Measurements from ENCODE around the gene CTNND2. TPM values are rescaled to one million over a fixed set of nuclear protein-coding genes. Genes with fewer than 3 reads are reported as not detected.

Gene CTNND2
- total RNA-seq, 2 donors from 2014 or later, result 0.82 to 0.95 TPM

DNA sequence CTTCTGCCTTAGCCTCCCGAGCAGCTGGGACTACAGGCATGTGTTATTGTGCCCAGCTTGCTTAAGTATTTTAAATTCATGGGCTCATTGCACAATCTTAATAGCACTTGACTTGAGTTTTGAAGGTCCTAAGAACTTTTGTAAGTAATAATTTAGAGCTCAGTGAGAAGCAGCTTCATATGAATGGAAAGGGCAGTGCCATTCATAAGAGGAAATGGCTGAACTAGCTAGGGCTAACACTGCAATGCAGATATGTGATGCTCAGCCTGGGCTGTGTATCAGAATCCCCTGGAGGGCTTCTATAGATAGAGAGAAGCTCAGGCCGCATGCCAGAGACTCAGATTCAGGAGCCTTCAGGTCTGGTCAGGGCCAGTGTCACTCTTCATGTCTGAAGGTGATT is 847.7 kb downstream of the CTNND2 start:
- DNase-seq, result no peak
- no peak for ATAC-seq
- intact Hi-C loops (cut with DNase I, micrococcal nuclease), result no loop called here

DNA sequence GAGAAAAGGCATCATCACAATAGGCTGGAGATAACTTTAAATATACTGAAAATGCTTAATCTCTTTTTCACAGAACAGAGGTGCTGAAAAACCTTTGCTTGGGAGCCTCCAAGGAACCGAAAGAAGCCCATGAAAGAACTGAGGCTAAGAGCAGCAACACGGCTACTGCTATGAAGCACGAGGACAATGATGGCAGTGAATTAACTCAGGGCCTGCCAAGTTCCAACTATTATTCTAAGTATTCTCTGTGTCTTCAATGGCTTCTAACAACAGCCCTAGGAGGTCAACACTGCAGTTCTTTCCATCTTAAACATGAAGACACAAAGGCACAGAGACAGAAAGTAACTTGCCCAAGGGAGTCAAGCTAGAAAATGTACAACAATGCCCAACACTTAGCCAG is 850.2 kb downstream of the CTNND2 start:
- intact Hi-C loops (cut with DNase I, micrococcal nuclease), result no loop called here
- ATAC-seq, result no peak
- no peak for DNase-seq

DNA sequence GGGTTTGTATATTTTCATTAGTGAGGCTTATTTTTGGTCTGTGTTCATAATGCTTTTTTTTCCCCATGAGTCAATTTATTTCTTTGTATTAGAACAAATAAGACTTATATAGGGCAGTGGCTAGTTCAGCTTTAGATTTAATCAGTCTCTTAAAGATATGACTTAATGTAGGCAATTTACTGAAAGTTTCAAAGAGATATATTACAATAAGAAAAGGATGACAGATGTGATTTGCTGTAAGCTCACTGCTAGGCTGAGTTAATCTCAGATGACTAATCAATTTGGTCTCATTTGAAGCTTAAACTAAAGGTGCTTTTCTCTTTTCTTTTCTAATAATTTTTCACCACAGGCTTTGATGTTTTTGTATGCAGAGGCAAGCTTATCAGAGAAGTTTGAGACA is 851.4 kb downstream of the CTNND2 start:
- DNase-seq, result no peak

DNA sequence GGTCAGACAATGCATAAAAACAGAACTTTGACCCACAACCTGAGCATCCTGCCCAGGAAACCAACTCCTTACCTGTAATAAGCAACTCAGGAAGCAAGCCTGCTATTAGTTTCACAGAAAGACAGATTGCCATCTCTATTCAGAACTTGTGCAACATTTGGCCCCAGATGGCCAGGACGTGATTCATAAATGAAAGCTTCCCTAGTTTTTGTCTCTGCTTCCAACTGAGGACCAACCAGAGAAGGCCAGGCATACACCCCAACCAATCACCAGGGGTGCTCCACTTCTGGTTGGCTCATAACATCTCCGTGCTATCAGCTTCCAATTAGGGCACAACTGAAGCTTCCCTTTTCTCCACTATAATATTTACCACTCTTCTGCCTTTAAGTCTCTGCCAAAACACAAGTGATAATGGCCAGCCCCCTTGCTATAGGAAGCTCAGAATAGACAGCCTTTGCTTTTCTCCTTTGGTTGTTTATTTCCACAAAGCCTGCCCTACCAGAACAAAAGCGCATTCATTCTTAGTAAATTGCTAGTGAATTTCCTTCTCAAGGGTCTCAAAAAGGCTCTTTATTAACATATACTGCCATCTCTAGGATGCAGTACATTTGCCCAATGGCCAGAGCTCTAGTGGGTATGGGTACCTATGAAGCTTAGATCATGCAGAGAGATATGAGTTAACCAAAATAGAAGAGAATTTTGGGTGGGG is 853.5 kb downstream of the CTNND2 start:
- no peak for ATAC-seq
- intact Hi-C loops (cut with DNase I, micrococcal nuclease), result no loop called here
- DNase-seq, result no peak

More for the DNA sequence above, 851.4 kb downstream of the CTNND2 start:
- intact Hi-C loops (cut with DNase I, micrococcal nuclease), result no loop called here
- no peak for ATAC-seq

DNA sequence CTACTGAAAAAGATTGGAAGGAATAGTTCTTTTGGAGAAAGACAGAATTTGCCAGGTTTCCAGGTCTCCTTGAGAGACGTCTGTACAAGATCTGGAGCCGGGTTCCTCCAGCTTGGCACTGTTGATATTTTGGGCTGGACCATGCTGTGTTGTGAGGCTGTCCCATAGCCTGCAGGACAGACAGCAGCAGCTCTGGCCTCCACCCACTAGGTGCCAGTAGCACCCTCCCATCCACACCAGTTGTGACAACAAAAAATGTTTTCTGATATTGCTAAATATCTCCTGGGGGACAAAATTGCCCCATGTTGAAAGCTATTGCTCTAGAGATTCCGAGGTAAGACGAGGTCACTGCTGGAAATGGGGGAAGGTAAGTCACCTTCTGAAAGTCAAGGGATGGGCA is 855.5 kb downstream of the CTNND2 start:
- no peak for ATAC-seq
- no peak for DNase-seq
- intact Hi-C loops (cut with DNase I, micrococcal nuclease), result no loop called here

DNA sequence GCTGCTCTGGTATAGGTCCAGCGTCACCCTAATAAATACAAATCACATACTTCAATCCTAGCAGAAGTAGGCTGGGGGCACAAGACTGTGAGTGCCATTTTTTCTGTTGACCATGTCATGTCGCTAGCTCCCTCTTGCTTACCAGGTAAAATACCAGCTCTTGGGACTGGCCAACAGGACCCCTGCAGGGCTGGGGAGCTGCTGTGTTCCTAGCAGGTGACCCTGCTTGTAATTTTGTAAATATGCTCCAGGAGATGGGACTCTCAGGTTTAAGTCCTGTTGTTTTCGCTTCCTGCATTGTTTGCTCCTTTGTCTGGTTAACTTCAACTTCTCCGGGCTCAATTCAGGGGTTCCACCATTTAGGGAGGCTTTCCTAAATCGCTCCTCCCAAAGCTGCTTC is 856.6 kb downstream of the CTNND2 start:
- ATAC-seq (no peak), DNase-seq (no peak)
- intact Hi-C loops (cut with DNase I, micrococcal nuclease), result no loop called here

DNA sequence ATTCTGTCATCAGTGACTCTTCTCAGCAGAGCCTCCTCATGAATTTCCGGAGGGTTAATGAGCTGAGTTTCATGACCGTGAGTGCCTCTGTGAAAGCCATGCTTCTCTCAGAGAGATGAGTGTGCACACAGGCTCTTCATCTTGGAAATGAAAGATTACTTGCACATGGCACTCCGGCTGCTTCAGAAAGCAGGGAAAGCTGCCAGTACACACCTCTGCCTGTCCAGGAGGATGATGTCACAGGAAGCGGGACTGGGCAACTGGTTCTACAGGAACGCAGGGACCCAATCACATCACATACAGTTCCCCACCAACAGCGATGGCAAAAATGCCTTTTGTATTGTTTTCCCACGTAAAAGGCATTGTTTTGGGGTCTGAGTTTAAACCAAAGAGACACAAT is 857.2 kb downstream of the CTNND2 start:
- DNase-seq, result no peak
- no peak for ATAC-seq
- intact Hi-C loops (cut with DNase I, micrococcal nuclease), result no loop called here

DNA sequence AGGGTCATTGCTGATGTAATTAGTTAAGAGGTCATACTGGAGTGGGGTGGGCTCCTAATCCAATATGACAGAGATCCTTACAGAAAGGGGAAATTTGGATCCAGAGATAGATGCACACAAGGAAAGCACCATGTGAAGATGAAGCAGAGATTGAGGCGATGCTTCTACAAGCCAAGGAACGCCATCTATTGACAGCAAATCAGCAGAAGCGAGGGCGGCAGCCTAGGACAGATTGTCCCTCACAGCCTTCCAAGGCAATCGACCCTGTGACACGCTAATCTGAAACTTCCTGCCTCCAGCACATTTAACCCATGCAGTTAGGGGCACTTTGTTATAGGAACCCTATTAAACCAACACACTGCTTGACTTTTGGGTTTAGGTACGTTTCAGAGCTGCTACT is 858.1 kb downstream of the CTNND2 start:
- intact Hi-C loops (cut with DNase I, micrococcal nuclease), result no loop called here
- DNase-seq, result no peak
- ATAC-seq, result no peak

DNA sequence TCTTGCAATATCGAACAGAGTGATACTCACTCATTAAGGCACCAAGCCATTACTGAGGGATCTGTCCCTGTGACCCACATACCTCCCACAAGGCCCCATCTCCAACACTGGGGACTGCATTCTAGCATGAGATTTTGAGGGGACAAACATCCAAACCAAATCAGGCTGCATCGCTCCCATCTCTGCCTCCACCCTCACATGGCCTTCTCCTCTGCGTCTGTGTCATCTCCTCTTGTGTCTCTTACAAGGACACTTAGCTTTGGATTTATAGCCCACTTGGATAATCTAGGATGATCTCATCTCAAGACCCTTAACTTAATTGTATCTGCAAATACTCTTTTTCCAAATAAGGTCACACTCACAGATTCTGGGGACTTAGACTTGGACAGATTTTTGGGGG is 858.8 kb downstream of the CTNND2 start:
- ATAC-seq, result no peak
- intact Hi-C loops (cut with DNase I, micrococcal nuclease), result no loop called here
- no peak for DNase-seq

DNA sequence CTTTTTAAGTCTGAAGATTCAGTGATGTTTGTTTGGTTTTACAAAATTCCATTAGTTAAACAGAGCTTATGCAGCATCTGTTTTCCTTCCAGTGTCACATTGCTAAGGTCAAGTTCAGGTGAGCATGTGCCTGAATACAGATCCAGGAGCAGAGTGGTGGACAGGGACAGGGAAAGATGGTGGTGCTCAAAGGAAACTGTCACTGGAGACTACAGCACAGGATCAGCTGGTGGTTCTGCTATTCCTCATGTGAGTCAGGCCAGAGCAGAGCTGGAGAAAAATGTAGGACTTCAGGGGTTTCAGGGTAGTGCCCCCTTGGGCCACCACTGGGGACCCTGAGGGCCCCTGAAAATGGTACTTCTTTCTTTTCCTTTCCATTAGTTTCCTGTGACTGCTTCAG is 859.7 kb downstream of the CTNND2 start:
- ATAC-seq, result no peak
- DNase-seq, result no peak
- intact Hi-C loops (cut with DNase I, micrococcal nuclease), result no loop called here

DNA sequence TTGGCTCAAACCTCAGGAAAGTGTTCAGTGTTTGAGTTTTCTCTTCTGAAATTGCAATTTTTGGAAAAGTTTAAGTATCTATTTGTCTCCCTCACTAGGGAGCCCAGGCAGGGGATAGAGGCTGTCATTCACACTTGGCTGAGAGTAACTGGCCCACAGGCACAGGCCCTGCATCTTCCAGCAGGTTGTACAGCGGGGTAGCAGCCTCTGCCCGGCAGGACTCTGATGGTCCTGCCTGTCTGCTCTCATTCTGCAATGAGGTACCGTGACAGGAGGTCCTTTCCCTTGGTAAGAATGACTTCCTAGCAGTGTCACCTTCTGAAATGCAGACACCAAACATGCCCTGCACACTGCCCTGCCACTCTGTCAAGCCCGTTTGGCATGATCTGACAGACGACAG is 860.4 kb downstream of the CTNND2 start:
- intact Hi-C loops (cut with DNase I, micrococcal nuclease), result no loop called here
- no peak for ATAC-seq

DNA sequence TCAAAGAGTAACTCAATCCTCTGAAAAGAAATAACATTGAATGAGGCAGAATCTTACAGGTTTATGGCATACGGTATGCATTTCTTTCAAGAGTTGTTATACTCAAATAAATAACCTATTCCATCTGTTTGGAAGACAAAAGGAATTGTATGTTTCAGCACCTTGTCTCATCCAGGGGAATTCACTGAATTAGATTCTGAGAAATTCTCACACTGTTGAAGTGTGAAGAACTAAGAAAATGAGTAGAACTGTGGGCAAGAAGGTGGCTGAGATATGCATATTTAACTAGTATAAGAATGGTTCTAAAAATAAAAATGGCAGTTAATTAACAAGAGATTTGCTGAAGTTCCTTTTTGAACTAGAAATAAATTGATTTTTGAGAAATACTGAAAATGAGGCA is 863.9 kb downstream of the CTNND2 start:
- no peak for ATAC-seq
- DNase-seq, result no peak
- intact Hi-C loops (cut with DNase I, micrococcal nuclease), result no loop called here

More for the DNA sequence above, 860.4 kb downstream of the CTNND2 start:
- DNase-seq, result no peak

DNA sequence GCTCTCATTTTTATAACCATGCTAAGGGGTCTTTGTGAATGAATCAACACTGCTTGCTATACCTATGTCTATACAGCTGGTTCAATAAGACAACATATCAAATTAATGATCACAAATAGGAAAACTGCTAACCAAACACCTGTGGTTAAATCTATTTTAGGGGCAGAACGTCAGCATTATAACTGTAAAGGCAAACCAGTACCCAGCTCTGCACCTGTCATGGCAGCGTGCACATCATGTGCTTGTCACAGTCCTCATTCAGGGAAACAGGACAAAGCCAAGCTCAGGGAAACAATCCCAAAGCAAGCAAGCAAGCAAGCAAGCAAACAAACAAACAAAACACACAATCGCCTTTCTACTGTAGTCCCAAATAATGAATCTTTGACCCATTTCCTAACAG is 865.5 kb downstream of the CTNND2 start:
- intact Hi-C loops (cut with DNase I, micrococcal nuclease), result no loop called here
- no peak for DNase-seq
- no peak for ATAC-seq

DNA sequence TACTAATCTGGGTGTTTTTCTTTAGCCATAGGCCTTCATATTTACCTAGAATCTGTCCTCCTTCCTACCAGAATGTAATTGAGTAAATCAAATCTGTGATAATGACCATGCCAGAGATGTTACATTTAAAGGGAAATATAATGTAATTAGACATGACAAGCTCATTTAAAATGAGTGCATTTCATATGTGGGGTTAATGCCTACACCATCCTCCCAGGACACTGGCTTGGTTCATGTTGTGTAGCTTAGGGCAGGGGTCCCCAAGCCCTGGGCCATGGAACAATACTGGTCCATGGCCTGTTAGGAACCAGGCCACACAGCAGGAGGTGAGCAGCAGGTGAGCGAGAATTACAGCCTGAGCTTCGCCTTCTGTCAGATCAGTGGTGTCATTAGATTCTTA is 866.3 kb downstream of the CTNND2 start:
- DNase-seq (no peak), ATAC-seq (no peak)
- intact Hi-C loops (cut with DNase I, micrococcal nuclease), result no loop called here

DNA sequence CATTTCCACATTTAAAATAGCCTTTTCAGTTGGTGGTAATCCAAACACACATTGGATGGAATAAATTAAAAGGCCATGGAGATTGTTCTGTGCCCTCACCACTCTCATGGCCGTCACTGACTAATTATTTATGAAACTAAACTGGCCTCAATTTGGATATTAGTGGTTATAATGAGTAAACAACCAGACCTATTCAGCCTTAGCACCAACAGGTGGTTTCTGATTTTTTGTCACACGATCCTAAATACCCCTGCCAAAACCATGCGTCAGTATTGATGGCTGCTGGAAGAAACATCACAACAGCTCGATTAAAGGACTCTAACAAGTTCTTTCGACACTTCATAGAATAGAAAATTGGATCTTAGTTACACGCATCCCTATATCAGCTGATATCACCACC is 867.2 kb downstream of the CTNND2 start:
- intact Hi-C loops (cut with DNase I, micrococcal nuclease), result no loop called here
- no peak for ATAC-seq
- no peak for DNase-seq

DNA sequence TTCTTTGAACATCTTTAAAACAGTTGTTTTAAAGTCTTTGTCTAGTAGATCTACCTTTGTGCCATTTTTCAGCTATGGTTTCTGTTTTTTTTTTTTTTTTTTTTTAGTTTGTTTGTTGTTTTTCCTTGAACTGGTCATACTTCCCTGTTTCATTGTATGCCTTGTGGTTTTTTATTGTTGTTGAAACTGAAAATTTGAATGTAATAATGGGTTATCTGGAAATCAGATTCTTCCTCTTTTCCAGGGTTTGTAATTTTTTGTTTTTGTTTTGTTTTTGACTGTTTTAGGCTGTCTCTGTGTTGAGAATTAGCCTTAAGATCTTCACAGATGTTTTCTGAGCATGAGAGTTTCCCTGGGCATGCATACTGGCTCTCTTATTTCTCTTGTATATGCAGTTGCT is 873.6 kb downstream of the CTNND2 start:
- intact Hi-C loops (cut with DNase I, micrococcal nuclease), result no loop called here

DNA sequence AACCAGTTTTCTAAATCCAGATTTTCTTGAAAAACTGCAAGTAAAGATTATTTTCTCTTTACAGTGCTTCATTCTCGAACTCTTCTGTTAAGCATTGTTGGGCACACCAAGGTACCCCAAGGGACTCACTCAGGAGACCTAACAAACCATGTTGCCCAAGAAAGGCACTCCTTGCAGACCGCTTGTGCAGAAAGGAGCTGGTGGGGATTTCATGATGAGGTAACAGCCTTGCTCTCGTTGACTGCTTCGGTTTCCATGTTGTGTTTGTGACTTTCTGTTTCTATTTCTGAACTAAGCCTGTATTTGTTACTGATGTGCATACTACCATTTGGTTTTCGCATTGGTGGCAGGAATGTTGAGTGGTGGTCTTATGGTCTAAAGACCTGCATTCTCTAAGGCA is 876.6 kb downstream of the CTNND2 start:
- intact Hi-C loops (cut with DNase I, micrococcal nuclease), result no loop called here
- no peak for DNase-seq
- ATAC-seq, result no peak

More for the DNA sequence above, 873.6 kb downstream of the CTNND2 start:
- DNase-seq (no peak), ATAC-seq (no peak)

DNA sequence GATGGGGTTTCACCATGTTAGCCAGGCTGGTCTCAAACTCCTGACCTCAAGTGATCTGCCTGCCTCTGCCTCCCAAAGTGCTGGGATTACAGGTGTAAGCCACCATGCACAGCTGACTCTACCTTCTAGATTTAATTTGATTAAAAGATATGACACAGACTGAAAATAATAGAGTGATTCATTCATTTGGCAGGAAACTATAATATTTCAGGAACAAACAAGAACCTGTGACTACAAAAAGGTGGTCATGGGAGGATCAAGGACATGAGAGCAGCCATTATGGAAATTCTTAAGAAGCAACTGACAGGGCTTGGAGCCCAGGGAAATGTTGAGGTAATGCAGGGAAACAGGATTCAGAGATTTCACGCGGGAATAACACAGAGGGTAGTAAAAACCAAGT is 877.7 kb downstream of the CTNND2 start:
- ATAC-seq (no peak), DNase-seq (no peak)
- intact Hi-C loops (cut with DNase I, micrococcal nuclease), result no loop called here

DNA sequence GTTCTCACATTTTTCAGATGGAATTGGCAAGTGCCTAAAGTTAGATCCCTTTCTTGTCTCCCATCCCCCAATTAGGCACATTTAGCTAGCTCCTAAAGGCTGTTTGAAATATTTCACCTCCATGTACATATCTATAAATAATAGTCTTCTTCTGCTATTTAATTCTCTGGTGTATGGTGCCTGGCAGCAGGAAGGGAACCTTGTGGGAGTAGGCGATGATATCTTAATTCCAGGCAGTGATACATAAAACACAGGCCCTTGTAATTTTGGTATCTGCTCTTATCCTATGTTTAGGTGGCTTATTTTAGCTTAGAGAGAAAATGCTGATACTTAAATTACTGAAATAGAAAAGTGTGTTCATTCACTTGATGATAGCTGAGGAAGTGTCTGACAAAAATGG is 880.3 kb downstream of the CTNND2 start:
- DNase-seq, result no peak
- intact Hi-C loops (cut with DNase I, micrococcal nuclease), result no loop called here
- no peak for ATAC-seq

DNA sequence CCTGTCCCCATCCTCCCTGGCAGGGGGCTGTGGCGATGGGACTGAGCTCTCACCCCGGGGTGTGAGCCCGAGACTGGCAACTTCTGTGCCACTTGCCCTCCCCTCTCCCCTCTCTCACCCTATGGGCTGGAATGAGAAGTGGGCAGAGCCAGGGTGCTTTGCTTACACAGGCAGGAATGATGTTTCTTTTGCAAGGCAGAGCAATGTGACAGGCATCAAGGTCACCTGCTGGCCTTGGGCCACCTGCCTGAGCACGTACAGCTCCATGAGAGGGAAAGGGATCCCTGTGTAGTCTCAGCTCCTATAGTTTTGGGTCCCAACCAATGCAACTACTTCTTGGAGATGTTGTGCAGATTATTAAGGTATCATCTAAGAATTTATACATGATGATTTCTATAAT is 890.5 kb downstream of the CTNND2 start:
- ATAC-seq, result no peak
- intact Hi-C loops (cut with DNase I, micrococcal nuclease), result no loop called here
- no peak for DNase-seq

DNA sequence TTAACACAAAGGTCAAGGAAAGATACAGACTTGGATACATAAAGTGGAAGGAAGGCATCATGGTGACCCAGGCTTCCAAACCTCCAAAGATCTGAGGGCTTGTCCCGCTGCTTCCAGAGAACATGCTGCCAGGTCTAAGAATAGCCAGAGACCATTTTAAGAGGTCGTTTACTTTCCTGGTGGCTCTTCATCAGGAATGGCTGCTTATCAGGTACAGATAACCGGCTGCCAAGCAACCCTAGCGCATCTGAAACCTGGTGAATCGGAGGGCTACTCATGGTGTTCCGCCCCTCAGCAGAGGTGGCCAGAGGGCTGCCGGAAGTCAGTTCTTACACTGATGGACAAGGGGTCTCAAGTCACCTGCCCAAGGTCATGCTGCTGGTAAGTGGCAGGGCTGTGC is 892.0 kb downstream of the CTNND2 start:
- DNase-seq (no peak), ATAC-seq (no peak)
- intact Hi-C loops (cut with DNase I, micrococcal nuclease), result no loop called here

Data from left colon (tissue), 2 donors.